Glomerular visceral epithelial cell (primary cell): ENCODE results near the gene LDLRAD4.

Source experiments
- DNase-seq: peaks from one replicate; pipeline ENCODE4 v3.0.0-alpha.2; 2016; ENCODE audit errors: extremely low spot score

Gene LDLRAD4

DNA sequence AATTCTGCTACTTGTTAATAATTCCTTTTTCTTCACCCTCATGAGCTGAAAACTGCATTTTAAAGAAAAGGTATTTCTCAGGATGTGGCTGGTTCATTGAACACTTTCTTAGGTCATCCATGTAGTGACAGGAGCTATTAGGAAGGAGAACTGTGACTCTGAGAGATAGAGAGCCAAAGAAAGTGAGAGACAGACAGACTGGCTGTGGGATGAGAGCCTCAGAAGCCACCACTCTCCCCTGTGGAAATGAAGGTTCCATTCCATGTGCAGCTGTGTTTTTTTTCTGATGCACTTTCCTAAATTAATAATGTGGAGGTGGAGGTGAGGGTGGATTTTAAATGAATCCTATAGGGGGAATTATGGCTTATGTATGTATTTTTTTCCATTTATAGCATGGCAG lies 394.5 kb downstream of the LDLRAD4 start:
- DNase-seq, result no peak

- DNase-seq, result no peak
These were observed 395.3 kb downstream of the LDLRAD4 start for GRCh38 chr18:13613591-13614501.

DNA sequence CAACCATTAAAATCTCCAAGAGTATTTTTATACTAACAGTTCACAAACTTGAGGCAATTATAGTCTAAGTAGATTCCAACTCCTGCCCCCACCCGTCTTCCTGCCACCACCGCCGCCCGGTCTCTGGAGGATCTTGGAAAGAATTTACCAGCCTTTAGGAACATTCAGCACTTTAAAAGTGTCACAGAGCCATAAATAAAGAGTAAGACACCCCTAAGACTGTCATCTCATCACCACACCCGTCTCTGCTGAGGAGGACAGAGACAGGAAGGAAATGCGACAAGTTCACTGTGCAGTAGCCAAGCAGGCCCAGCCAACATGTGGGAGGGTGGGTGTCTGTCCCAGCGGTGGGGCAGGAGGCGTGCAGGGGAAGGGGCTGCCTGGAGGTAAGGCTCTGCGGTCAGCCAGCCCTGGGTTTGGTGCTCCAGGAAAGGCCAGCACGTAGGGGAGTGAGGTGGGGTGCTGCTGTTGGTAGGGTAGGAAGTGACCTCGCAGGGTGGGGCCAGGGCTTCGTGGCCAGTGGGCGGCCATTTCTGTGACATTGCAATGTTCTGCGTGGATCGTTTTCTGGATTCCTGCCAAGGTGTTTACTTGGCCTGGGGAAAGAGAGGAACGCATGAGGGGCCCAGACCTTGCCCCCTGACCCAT lies 396.2 kb downstream of the LDLRAD4 start:
- no peak for DNase-seq

- DNase-seq, result no peak
These were observed 396.9 kb downstream of the LDLRAD4 start for GRCh38 chr18:13615432-13615861.

DNA sequence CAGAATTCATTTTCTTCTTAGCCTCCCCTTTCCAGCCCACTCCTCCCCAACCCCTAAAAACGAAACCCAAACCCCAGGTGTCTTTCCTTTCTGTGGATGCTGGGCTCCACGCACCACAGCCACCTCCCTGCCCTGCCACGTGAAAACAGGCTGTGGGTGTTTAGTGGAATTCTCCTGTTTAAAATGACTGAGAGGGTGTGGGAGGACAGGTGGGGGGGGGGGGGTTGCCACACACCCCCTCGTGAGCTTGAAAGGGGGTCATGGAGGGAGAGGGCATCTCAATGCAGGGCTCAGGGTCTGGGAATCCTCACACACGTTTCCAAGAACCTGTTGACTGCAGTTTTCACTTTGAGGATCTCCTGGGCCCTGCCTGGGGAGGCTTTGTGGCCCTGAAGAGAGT lies 397.5 kb downstream of the LDLRAD4 start:
- no peak for DNase-seq

DNA sequence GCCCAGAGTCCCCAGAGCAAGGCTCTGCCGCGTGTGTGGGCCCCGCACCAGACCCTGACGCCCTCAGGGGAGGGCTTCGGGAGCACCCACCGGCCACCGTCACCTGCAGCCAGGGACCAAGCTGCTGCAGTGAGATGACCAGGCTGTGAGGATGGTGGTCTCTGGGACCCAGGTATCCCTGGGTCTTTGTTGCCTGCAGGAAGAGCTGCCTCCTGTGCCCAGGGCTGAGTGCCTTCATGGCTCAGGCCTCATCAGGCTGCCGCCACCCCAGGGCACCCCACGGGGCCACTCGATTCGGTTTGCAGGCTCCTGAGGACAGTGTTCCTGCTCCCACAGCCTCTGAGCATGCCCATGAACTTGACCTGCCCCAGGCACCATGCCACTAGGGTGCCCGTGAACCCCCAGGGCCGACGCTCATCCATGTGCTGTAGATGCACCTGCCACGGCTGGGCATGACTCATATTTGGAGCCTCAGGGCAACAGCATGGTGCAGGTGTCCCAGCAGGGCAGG lies 398.0 kb downstream of the LDLRAD4 start:
- no peak for DNase-seq

GRCh38 chr18:13617826-13618515 lies 399.4 kb downstream of the LDLRAD4 start:
- no peak for DNase-seq

DNA sequence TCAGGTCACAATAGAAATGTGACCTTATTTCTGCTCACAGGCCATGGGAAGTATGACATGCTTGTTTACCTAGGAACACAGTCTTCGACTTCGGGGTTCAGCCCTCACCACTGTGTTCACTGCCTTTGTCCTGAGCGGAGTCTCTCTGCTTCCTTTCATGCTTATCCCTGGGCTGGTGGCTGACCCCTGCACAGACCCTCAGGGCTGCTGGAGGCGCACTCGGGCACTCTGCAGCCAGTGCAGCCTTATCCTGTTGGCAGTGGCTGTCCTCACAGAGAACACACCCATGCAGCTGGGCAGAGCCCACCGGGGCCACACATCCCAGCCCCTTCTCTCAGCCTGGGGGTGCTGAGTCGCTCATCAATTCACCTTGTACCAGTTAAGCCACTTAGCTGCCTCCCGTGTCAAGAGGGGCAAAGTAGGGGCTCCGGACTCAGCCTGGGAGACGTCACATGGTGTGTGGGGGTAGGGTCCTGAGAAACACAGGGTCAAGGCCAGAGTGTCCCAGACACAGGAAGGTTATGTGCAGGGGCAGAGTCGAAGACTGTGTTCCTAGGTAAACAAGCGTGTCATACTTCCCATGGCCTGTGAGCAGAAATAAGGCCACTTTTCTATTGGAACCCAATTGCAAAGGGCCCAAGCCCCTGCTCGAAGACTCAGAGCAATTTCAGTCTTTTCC lies 400.3 kb downstream of the LDLRAD4 start:
- no peak for DNase-seq

DNA sequence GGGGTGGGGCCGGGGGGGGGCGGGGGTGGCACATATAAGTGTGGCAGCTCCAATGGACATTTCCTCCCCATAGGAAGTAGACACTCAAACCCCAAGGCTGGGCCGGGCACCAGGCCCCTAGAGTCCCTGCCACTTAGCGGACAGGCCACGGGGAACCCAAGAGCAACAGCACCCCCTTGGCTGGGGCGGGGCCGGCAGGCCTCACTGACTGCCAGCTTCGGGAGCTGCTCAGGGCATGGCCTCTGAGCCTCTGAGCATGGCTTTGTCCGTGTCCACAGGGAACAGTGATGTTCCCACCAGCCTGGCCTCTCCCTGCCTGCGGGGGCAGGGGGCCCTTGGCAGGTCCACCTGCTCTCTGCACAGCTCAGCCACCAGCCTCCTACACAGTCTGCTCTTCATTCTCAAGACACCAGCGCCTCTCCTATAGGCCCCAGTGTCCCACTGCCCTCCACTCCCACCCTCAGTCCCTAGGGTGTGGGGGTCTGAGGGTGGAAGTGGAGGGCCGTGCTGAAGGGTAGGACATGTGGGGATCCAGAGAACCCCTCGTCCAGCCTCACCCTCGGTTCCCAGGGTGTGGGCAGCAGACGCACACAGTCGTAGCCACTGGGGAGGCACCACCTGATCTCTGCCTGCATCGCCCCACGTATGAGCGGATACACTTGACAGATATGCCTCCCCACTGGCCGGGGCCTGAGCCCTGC lies 401.1 kb downstream of the LDLRAD4 start:
- no peak for DNase-seq

DNA sequence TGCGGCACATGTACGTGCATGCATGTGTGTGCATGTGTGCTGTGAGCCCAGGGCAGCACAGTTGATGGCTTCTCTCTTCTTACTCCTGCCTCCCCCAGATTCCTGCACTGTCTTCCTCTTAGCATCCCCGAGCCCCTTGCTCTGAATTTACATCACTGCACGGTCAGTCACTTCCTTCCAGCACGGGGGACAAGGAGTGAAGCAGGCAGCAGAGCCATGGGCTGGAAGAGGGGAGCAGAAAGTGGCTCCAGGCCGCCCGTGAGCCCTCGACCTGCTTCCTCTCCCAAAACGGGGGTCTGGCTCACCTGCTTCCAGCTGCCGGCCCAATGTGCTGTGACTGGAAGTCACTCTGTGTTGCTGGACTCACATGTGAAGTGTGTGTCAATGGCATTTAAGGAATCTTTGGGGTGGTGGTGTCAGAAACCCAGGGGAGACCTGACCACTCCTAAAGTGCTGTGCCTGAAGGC lies 401.7 kb downstream of the LDLRAD4 start:
- no peak for DNase-seq

GRCh38 chr18:13620818-13621445 lies 402.4 kb downstream of the LDLRAD4 start:
- no peak for DNase-seq

GRCh38 chr18:13621446-13621849 lies 402.9 kb downstream of the LDLRAD4 start:
- no peak for DNase-seq

DNA sequence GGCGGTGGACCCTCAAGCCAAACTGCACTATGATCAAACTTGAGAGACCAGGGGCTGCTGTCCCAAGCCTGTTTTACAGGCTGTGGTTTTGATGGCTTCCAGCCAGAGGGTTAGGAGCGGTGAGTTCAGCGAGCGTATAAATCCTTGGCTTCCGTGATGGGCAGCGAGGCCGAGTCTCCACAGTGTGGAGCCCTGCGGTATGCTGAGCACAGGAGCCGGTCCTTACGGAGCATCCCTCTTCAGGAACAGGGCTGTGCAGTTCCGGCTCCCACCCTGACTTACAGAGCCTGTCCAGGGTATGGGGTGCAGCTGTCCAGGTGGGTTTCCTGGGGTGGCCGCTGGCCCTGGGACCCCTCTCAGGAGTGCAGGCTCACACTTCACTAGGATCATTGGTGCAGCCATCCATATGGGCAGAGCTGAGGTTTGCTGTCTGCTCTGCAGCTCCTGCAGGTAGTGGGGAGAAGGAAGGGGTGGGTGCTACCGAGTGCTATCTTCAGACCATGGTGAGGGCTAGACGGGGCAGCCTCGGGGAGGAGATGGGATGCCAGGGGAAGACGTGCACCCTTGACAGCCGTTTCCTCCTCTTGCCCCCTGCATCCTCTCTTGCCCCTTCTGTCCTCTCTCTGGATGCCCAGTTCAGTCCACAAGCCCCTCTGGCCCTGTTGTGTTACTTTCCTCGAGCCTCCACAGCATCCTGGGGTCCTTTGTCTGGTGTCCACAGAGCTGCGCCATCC lies 403.5 kb downstream of the LDLRAD4 start:
- no peak for DNase-seq

GRCh38 chr18:13622751-13623150 lies 404.2 kb downstream of the LDLRAD4 start:
- DNase-seq, result no peak

- no peak for DNase-seq
These were observed 404.8 kb downstream of the LDLRAD4 start for GRCh38 chr18:13623348-13623747.

GRCh38 chr18:13623871-13624270 lies 405.3 kb downstream of the LDLRAD4 start:
- DNase-seq, result no peak

- no peak for DNase-seq
These were observed 406.1 kb downstream of the LDLRAD4 start for GRCh38 chr18:13624563-13625237.

GRCh38 chr18:13625355-13625754 lies 406.8 kb downstream of the LDLRAD4 start:
- DNase-seq, result no peak

DNA sequence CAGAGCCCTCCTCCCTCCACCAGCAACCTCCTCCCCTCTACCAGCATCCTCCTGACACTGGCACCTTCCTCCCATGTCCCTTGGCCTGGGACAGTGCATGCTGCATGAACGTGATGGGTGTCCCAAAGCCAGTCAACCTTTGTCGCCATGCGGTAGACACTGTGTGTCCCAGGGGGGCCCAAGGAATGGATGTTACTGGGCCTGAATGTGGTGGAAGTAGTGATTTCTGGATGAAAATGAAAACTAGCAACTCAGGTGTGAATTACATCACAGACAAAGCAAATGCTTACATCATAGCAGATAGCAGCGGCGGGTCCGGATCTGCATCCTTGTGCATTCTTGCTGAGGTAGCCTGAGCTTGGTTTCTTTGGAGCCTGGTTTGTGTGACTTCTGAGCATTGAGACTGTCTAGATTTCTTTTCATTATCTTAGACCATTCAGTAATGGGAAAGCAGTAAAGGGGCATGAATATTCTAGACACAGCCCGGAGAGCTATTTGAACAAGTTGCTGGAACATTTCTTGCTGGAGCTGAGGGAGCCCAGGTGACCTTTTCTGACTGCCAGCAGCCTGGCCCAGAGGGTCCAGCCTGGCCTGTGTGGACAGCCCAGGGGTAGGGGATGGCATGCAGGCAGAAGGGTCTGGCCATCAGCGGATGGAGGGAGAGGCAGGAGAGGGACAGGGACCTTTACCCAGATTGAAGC lies 407.4 kb downstream of the LDLRAD4 start:
- DNase-seq, result no peak
